Measurements from ENCODE around the gene SPAG9.
A peak's percentile ranks its signal among the peaks of the same experiment; 100 is the strongest.

The SPAG9 gene

GRCh38 chr17:51120739-51121619, at the start of gene SPAG9:
TSS of gene SPAG9 (minus strand) at chr17:51120868. CDS start at chr17:51120656, 212 bp downstream.
- peak; percentile 100 for DNase-seq (ENCODE audit: low spot score)

- DNase-seq (ENCODE audit: low spot score), result no peak
These were observed 48.7 kb upstream of the SPAG9 start for GRCh38 chr17:51169340-51169739.

GRCh38 chr17:51166987-51167931, 46.6 kb upstream of the SPAG9 start:
- peak; percentile 96 for DNase-seq (ENCODE audit: low spot score)

- peak; percentile 98 for DNase-seq (ENCODE audit: low spot score)
These were observed 45.7 kb upstream of the SPAG9 start, which contains the start of gene NME2 for GRCh38 chr17:51166198-51166986. TSS of gene NME2 (plus strand) at chr17:51166411. CDS start at chr17:51166831, 420 bp downstream.

GRCh38 chr17:51165680-51166197, 45.1 kb upstream of the SPAG9 start:
- peak; percentile 92 for DNase-seq (ENCODE audit: low spot score)

- peak; percentile 68 for DNase-seq (ENCODE audit: low spot score)
These were observed 44.4 kb upstream of the SPAG9 start for GRCh38 chr17:51164911-51165679.

GRCh38 chr17:51161541-51161940, 40.9 kb upstream of the SPAG9 start:
- no peak for DNase-seq (ENCODE audit: low spot score)

GRCh38 chr17:51159604-51160003, 38.9 kb upstream of the SPAG9 start:
- no peak for DNase-seq (ENCODE audit: low spot score)

GRCh38 chr17:51155416-51155815, 34.7 kb upstream of the SPAG9 start:
- peak; percentile 67 for DNase-seq (ENCODE audit: low spot score)

GRCh38 chr17:51154176-51154575, 33.5 kb upstream of the SPAG9 start:
- DNase-seq (ENCODE audit: low spot score), result no peak

GRCh38 chr17:51153210-51154072, 32.8 kb upstream of the SPAG9 start, which contains the start of gene NME1:
TSS of gene NME1 (plus strand) at chr17:51153559. CDS start at chr17:51155655, 2,096 bp downstream.
- DNase-seq (ENCODE audit: low spot score), result peak; percentile 94

GRCh38 chr17:51152766-51153209, 32.1 kb upstream of the SPAG9 start:
- no peak for DNase-seq (ENCODE audit: low spot score)

- DNase-seq (ENCODE audit: low spot score), result no peak
These were observed 30.3 kb upstream of the SPAG9 start for GRCh38 chr17:51150932-51151331.

- no peak for DNase-seq (ENCODE audit: low spot score)
These were observed 28.5 kb upstream of the SPAG9 start for GRCh38 chr17:51149163-51149562.

GRCh38 chr17:51147650-51148049, 27.0 kb upstream of the SPAG9 start:
- DNase-seq (ENCODE audit: low spot score), result no peak

- DNase-seq (ENCODE audit: low spot score), result no peak
These were observed 23.8 kb upstream of the SPAG9 start for GRCh38 chr17:51144266-51145022.

GRCh38 chr17:51142597-51142996, 21.9 kb upstream of the SPAG9 start:
- DNase-seq (ENCODE audit: low spot score), result peak; percentile 64

- no peak for DNase-seq (ENCODE audit: low spot score)
These were observed 15.3 kb upstream of the SPAG9 start for GRCh38 chr17:51135956-51136355.

GRCh38 chr17:51133365-51133764, 12.7 kb upstream of the SPAG9 start:
- no peak for DNase-seq (ENCODE audit: low spot score)
